Germinal center (tissue), 1 donor: ENCODE results near the gene FAM50A.

Experiments used
- DNase-seq: peaks from one replicate; pipeline ENCODE4 v3.0.0; 2012; ENCODE audit warnings: mixed read lengths, low spot score

FAM50A gene

DNA sequence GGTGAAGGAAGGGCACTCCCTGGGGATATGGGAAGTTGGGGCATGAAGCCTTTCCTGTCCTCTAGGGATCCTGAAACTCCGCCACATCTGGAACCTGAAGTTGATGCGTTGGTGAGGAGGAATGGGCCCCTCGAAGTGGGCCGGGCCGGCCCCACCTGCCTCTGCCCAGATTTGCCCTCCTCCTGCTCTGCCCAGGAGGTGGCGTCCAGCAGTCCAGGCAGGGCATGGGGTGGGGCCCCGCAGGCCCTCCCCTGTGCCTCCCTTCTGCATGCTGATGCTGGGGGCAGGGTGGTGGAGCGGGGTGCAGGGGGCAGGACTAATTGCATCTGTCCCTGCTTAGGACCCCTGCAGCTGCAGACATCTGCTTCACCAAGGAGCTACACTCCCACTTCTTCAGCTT lies 30.8 kb upstream of the FAM50A start:
- no peak for DNase-seq

DNA sequence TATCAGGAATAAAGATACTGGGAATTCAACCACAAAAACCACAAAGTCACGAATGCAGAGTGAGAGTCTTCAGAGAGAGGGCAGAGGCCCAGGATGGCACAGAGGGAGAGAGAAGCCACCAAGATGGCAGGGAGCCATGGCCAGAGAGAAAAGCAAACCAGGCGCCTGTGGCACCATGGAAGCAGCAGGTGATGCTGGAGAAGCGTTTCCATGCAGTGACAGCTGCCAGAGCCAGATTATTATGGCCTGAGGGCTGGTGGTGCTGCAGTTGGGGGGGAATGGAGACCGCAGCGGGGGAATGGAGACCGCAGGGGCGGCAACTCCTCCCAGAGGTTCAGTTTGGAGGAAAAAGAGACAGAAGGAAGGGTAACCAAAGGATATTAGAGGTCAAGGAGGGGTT lies 26.8 kb upstream of the FAM50A start:
- DNase-seq, result no peak

GRCh38 chrX:154419189-154419588 lies 24.8 kb upstream of the FAM50A start:
- no peak for DNase-seq

DNA sequence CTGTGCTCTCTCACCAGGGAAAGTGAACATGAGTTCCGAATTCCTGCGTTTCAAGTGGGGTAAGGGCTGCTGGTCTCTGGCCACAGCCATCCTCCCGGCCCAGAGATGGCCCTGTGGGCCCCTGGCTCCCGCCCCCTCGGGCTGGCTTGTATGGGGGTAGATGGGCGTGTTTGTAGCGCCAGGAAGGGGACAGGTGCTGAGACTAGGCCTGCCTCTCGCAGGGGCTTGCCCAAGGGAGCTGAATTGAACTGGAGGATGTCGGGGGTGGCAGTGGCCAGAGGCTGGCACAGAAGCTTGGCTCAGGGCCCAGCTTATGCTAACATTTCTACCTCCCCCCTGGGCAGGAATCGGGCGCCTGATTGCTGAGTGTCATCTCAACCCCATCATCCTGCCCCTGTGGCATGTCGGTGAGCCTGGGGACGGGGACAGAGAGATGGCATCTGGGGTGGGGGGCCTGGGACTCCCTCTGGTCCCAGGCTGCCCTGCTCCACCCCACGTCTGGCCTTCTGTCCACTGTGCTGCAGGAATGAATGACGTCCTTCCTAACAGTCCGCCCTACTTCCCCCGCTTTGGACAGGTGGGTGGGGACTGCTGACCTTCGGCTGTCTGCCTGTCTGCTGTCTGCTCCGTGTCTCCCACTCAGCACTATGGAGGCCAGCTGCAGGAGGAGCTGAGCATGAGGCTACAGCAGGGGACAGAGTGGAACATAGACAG lies 24.1 kb upstream of the FAM50A start:
- DNase-seq, result no peak

DNA sequence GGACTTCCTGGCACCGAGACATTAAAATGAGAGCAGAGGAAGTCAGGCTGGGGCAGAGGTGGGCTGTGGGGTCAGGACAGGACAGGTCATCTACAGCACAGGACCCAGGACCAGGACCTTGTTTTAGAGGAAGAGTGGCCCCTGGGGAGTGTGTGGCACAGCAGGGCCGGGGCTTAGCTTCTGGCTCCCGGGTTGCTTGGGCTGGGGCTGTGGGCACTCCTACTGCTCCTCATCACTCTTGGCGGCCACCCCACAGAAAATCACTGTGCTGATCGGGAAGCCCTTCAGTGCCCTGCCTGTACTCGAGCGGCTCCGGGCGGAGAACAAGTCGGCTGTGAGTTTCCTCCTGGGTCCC lies 23.6 kb upstream of the FAM50A start:
- DNase-seq, result no peak

DNA sequence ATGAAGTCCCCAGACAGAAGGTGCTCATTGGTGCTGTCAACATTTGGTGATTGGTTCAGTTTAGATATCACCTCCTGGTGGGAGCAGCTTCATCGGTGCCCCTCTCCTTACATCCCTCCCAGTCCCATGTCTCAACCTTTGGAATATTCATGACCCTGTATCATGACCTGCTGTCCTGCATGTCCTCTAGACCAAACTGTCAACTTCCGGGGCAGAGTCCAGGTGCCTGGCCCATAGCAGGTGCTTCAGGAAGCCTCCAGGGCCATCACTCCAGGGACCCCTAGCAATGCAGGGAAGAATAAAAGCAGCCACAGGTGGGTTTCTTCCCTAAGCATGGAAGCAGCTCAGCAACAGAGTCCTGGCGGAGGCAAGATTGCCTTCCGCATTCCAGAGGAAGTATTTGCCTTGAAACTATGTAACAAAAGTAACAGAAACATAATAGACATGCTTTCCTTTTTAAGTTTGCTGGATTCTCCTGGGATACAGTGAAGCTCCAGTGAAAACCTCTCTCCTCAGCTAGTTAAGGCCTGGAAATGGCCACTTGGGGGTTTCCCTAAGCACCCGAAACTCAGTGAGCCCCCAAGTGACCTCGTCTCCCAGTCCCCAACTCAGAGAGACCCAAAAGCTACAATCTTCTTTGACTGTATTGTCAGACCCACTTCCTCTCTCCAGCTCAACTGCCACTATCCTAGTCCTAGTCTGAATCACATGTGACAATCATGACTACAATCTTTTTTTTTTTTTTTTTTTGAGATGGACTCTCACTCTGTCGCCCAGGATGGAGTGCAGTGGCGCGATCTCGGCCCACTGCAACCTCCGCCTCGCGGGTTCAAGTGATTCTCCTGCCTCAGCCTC lies 16.8 kb upstream of the FAM50A start:
- DNase-seq, result no peak

- peak; percentile 89 for DNase-seq
Observed at GRCh38 chrX:154428176-154429171, 15.5 kb upstream of the FAM50A start, which contains the start of gene ATP6AP1. Gene ATP6AP1 (plus strand): TSS chrX:154428677. CDS start chrX:154428693, 16 bp downstream.

GRCh38 chrX:154429711-154430110 lies 14.2 kb upstream of the FAM50A start:
- DNase-seq, result no peak

DNA sequence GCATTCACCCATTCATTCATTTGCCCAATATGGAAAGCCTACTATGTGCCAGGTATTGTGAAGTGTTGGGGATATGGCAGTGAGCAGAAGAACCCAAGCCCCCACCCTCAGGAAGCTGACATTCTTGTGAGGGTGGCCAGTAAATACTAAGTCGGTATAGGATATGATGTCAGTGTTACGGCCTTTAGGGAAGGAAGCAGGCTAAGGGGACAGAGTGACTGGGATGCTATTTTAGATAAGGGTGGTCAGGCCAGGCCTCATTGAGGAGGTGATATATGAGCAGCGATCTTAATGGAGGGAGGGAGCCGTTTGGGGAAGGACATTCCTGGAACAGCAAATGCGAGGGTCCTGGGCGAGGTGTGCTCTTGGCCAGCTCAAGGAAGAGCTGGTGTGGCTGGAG lies 13.5 kb upstream of the FAM50A start:
- DNase-seq, result no peak

DNA sequence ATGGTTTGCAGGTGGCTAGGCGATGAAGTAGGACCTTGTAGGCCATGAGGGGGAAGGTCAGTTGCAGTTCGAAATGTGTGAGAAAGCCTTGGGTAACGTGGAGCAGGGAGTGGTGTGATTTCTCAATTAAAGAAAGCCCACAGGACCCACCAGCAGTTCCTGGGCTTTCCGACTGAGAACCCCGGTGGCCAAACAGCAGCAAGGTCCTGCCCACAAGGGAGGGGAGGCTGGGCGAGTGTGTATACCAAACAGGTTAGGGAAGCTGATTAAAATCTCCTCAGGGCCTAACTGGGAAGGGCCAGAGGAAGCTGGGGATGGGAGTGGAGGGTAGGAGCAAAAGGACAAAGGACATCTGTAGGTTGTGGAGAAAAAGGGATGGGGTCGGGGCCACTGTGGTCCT lies 13.0 kb upstream of the FAM50A start:
- no peak for DNase-seq

- no peak for DNase-seq
Observed at GRCh38 chrX:154431341-154431740, 12.6 kb upstream of the FAM50A start.

DNA sequence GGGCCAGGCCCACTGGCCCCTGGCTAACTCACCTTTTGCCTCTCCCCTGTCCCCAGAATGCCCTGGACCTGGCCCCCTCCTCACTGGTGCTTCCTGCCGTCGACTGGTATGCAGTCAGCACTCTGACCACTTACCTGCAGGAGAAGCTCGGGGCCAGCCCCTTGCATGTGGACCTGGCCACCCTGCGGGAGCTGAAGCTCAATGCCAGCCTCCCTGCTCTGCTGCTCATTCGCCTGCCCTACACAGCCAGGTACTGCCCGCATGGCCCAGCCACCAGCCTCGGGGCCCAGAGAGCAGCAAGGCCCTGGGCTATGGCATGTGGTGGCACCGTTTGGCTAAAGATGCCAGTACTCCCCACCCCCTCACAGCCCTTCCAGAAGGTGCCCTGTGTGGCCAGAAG lies 11.7 kb upstream of the FAM50A start:
- DNase-seq, result no peak

DNA sequence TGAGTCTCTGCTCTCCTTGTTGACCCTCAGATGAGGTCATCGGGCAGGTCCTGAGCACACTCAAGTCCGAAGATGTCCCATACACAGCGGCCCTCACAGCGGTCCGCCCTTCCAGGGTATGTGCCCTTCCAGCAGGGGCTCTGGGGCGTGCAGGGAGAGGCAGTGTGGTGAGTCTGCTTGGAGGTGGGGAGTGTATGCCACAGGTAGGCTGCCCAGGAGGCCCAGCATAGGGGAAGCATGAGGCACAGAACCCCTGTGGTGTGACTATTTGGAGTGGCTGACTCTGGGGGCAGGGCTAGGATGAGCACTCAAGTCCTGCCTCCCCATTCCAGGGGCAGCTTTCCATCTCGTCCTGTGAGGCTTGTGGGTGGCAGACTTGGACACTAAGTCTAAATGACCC lies 10.3 kb upstream of the FAM50A start:
- no peak for DNase-seq

- DNase-seq, result no peak
Observed at GRCh38 chrX:154434394-154435168, 9.4 kb upstream of the FAM50A start.

DNA sequence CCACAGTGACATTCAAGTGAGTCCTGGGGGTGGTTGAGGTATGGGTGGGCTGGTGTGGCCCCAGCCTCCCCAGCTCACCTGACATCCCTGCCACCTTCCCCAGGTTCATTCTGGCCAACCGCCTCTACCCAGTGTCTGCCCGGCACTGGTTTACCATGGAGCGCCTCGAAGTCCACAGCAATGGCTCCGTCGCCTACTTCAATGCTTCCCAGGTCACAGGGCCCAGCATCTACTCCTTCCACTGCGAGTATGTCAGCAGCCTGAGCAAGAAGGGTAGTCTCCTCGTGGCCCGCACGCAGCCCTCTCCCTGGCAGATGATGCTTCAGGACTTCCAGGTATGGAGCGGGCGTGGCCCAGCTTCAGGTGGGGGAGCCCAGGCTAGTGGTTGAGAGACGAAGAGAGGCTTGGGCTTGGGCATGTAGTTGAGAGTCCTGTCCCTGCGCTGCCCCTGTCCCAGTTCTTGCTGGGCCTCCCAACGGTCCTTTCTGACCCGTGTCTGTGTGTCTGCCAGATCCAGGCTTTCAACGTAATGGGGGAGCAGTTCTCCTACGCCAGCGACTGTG lies 8.7 kb upstream of the FAM50A start:
- no peak for DNase-seq

DNA sequence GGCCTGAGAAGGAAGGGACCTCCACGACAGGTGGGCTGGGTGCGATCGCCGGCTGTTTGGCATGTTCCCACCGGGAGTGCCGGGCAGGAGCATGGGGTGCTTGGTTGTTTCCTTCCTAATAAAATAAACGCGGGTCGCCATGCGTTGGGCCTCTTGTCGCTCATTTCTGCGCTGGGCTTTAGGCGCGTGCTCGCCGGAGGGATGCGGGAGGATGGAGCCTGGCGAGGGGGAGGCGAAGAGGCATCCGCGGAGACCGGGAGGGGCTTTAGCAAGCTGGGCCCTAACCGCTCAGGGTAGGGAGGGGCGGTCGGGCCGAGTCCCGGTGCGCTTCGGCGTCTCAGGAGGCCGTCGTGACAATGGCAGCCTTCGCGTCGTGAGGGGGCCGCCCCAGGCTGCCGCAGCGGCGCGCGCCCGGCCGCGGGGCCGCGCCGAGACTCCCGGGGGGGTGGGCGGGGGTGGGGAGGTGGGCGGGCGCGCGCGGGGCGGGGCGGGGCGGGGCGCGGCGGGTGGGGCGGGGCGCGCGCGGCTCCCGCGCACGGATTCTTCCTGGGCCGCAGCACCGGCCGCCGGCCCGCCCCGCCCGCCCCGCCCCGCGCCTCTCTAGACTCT lies 7.5 kb upstream of the FAM50A start:
- peak; percentile 84 for DNase-seq

DNA sequence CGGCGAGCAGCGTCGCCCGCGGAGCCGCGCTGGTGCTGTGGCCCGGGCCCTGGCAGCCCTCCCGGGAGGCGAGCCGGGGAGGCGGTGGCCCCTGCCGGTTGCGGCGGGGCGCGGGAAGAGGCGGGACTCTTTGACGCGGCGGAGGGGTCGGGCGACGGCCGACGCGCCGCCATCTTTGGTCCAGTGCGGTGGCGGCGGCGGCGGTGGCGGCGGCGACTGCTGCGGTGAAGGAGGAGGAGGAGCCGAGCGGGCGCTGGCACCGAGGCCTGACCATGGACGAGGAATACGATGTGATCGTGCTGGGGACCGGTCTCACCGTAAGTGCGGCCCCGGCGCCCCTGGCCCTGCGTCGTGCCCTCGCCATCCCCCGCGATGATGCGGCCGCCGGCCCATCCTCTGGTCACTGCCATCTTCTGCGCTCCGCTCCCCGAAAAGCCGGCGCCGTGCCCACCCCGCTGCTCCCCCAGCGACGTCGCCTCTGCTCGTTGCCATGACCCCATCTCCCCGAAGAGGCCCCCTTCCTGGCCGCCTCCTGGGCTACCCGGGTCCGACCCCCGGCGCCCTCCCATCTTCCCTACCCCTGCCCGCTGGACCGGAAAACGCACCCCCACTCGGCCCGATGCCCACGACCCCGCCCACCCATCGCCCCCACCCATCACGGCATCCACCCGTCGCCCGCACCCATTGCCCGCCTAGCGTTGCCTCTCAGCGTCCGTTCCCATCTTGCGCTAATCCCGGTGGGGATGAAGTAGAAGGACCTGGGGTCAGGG lies 6.8 kb upstream of the FAM50A start, which contains the start of gene GDI1:
GDI1 (plus strand) TSS at position 172 of the 770 bp plus-strand sequence; CDS start at position 273, 101 bp downstream.
- DNase-seq, result peak; percentile 54

DNA sequence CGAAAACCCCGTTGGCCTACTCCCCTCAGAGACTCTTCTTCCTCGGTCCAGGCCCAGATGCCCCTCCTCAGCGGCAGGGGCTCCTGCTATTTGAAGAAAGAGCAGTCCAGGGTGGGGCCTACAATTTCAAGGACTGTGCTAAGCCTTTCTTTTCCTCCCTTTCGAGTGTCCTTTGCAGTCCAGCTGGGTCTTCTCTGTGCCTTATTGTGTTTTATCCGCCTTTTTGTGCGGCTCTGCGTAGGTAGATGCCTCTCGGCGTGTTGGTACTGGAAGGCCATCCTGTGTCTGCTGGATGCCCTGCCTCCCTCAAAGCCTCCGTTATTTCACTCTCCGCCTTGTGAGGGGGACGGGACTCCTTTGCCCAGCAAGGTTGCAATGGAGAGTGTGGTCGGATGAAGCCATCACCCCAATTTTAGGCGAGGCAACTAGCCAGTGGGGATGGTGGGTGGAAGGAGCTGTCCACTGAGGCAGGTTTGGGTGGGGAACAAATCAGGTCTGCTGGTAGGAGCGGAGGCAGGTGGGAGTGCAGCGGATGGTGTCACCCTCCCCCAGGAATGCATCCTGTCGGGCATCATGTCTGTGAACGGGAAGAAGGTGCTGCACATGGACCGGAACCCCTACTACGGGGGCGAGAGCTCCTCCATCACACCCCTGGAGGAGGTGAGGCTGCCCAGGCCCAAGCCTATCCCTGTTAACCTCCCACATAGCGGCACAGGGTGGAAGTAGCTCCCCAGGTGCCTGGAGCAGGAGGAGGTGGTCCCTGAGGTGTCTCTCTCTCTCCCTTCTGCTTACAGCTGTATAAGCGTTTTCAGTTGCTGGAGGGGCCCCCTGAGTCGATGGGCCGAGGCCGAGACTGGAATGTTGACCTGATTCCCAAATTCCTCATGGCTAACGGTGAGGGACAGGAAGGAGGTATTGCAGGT lies 5.7 kb upstream of the FAM50A start:
- no peak for DNase-seq

- DNase-seq, result no peak
Observed at GRCh38 chrX:154439841-154440240, 4.1 kb upstream of the FAM50A start.
